ENCODE measurements around the gene PER3. TPM values are rescaled to one million over a fixed set of nuclear protein-coding genes. Genes with fewer than 3 reads are reported as not detected.

PER3 gene
- total RNA-seq, 1 experiment from 2014 or later, result 5.8 TPM

- TF ChIP-seq ZBTB33 (IDR thresholded peaks at IDR 0.05; ENCODE audit: extremely low read depth, insufficient replicate concordance, low read length) (no peak), CTCF (IDR thresholded peaks at IDR 0.05 in 2 of 3, conservative IDR thresholded peaks at IDR 0.05 in 1 of 3; ENCODE audit: borderline replicate concordance in 1 of 3, insufficient read depth in 1 of 3, low read depth in 2 of 3, low read length in 2 of 3) (no peak), ZNF274 (IDR thresholded peaks at IDR 0.05; ENCODE audit: low read depth, low read length) (no peak), TCF7L2 (IDR thresholded peaks at IDR 0.05; ENCODE audit: borderline replicate concordance, extremely low read depth, insufficient read depth, insufficient read length) (no peak), MAX (IDR thresholded peaks at IDR 0.05) (no peak), YY1 (IDR thresholded peaks at IDR 0.05; ENCODE audit: extremely low read depth, insufficient replicate concordance, low read depth, low read length) (no peak), EGR1 (IDR thresholded peaks at IDR 0.05; ENCODE audit: low read depth) (no peak)
Measured at GRCh38 chr1:7826363-7826762, 42.3 kb downstream of the PER3 start (continued).

- no peaks in the 10 kb centered on the region for H3K4me1 ChIP-seq (ENCODE audit: control insufficient read depth in 1 of 2, insufficient read depth in 2 of 2, low read length in 2 of 2)
- H3K9me3 ChIP-seq (ENCODE audit: control insufficient read depth in 1 of 2, insufficient read depth in 1 of 2, low read depth in 1 of 2, low read length in 2 of 2), result no peaks in the 10 kb centered on the region
- no peak overlapping the region for H3K9ac ChIP-seq (ENCODE audit: low read length)
- H2AFZ ChIP-seq (ENCODE audit: low read depth, low read length, poor library complexity, severe bottlenecking), result no peak overlapping the region
- H3K27ac ChIP-seq (ENCODE audit: low read depth, low read length), result no peak overlapping the region
- ChIA-PET CTCF (no interaction called here), POLR2A (no interaction called here), RAD21 (ENCODE audit: low non-redundant PET in 1 of 2, low total read pairs in 2 of 2, uncharacterized antibody in 2 of 2, unreplicated experiment in 2 of 2) (no interaction called here)
- DNase-seq (ENCODE audit: low read depth, low spot score) (no peak), ATAC-seq (no peak)
- peaks cover 0 to 4% of the 10 kb centered on the region in 2 experiments; a peak in 2 of 4 replicates for H3K36me3 ChIP-seq (ENCODE audit: control insufficient read depth in 1 of 2, insufficient read depth in 2 of 2, low read length in 2 of 2)
- H3K79me2 ChIP-seq (ENCODE audit: insufficient read depth, low read length), result no peaks in the 10 kb centered on the region
- intact Hi-C loops (cut with micrococcal nuclease), result no loop called here
- no peaks in the 10 kb centered on the region for H3K9me2 ChIP-seq (ENCODE audit: insufficient read depth)
- no peaks in the 10 kb centered on the region for H3K27me3 ChIP-seq (ENCODE audit: insufficient read depth, low read length)
- H3K4me2 ChIP-seq (ENCODE audit: low read length), result no peak overlapping the region
- BruUV-seq (replicated peaks), result no TSS peak
- H3K4me3 ChIP-seq (replicated peaks in 1 of 2; ENCODE audit: low read depth in 1 of 2, low read length in 2 of 2), result no peak overlapping the region
- no peaks in the 10 kb centered on the region for H4K20me1 ChIP-seq (ENCODE audit: insufficient read depth)
- TF ChIP-seq SIN3A (IDR thresholded peaks at IDR 0.05; ENCODE audit: low read depth) (no peak), CTCF (IDR thresholded peaks at IDR 0.05 in 2 of 3, conservative IDR thresholded peaks at IDR 0.05 in 1 of 3; ENCODE audit: borderline replicate concordance in 1 of 3, insufficient read depth in 1 of 3, low read depth in 2 of 3, low read length in 2 of 3) (no peak), ZBTB33 (IDR thresholded peaks at IDR 0.05; ENCODE audit: extremely low read depth, insufficient replicate concordance, low read length) (no peak), FOSL1 (IDR thresholded peaks at IDR 0.05; ENCODE audit: low read depth) (no peak), ELF1 (IDR thresholded peaks at IDR 0.05; ENCODE audit: borderline replicate concordance, low read depth) (no peak), RAD21 (IDR thresholded peaks at IDR 0.05; ENCODE audit: low read depth) (no peak)
Measured at GRCh38 chr1:7827126-7827955, 43.2 kb downstream of the PER3 start.

Data from HCT116 (cell line).